ENCODE data around the gene ATP23. TPM values are rescaled to one million over a fixed set of nuclear protein-coding genes. Genes with fewer than 3 reads are reported as not detected.

ATP23 gene
- total RNA-seq, 4 donors from 2014 or later: 5.9 to 29.2 (median 12.5) TPM; not detected in 1

DNA sequence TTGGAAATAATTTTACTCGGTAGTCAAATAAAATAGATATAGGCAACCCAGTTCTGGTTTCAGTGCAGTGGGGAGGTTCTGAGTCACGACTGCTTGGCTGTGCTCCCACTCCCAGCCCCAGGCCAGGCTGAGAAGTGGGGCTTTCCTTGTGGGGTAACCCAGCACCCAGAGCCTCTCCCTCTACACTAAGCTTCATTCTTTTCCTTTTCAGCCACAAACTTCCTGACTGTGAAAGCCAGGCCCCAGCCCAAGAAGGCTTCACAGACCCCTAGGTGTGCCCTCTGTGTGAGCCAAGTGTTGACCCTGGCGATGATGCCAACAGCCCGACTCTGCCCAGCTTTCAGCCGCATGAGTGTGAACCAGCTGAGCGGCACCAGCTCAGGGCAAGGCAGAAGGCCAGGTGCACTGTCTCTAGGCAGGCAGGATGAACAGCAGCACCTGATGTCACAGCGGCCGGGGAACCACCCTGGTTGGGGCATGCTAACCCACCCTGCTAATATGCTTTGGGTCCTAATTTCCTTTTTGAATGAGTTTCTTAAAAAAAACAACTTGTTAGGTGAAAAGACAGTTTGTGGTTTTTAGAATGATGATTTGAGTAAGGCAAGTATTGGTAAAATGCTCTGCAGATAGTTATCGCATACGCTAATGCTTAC lies 42.2 kb upstream of the ATP23 start:
- peak overlapping the region; percentile 34 to 94 (median 66) for H3K27ac ChIP-seq
- H3K36me3 ChIP-seq: no peaks in the 10 kb centered on the region
- H3K9me3 ChIP-seq: no peaks in the 10 kb centered on the region
- TF ChIP-seq POLR2A (IDR thresholded peaks at IDR 0.05): no peak
- TF ChIP-seq, protein P1, sequence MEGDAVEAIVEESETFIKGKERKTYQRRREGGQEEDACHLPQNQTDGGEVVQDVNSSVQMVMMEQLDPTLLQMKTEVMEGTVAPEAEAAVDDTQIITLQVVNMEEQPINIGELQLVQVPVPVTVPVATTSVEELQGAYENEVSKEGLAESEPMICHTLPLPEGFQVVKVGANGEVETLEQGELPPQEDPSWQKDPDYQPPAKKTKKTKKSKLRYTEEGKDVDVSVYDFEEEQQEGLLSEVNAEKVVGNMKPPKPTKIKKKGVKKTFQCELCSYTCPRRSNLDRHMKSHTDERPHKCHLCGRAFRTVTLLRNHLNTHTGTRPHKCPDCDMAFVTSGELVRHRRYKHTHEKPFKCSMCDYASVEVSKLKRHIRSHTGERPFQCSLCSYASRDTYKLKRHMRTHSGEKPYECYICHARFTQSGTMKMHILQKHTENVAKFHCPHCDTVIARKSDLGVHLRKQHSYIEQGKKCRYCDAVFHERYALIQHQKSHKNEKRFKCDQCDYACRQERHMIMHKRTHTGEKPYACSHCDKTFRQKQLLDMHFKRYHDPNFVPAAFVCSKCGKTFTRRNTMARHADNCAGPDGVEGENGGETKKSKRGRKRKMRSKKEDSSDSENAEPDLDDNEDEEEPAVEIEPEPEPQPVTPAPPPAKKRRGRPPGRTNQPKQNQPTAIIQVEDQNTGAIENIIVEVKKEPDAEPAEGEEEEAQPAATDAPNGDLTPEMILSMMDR (IDR thresholded peaks at IDR 0.05): no peak
- DNase-seq: peak in 2 of 3 donors; percentile 72 to 83
- peaks cover 10 to 51% (median 19%) of the 10 kb centered on the region in 4 donors for H3K4me1 ChIP-seq
- H3K4me3 ChIP-seq: no peak overlapping the region
- H3K27me3 ChIP-seq: no peaks in the 10 kb centered on the region

DNA sequence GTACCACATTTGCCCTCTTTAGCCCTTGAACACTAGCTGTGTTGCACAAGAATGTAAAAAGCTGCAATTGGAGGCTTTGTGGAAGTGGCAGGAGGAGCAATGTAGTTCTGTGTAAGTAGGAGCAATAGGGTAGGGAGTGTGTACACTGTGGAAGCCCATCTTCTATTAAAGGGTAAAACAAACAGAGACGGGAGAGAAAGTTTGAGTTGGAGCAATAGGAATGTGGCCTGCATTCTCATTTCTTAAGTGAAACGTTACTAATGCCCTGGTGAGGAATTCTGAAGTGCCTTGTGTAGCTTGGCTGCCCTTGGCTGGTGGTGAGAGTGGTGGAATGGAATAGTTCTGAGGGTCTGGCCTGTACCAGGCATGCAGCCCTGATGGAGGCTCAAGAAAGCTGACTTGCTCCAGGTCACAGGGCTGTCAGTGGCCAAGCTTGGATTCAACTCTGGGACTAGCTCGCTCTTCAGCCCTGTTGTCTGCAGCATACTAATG lies 38.8 kb upstream of the ATP23 start:
- H3K36me3 ChIP-seq: no peaks in the 10 kb centered on the region
- DNase-seq: no peak
- no peak for TF ChIP-seq POLR2A (IDR thresholded peaks at IDR 0.05)
- TF ChIP-seq, protein P1 (IDR thresholded peaks at IDR 0.05): no peak
- no peak overlapping the region for H3K27ac ChIP-seq
- H3K4me1 ChIP-seq: peaks cover 0 to 22% (median 10%) of the 10 kb centered on the region in 4 donors
- H3K9me3 ChIP-seq: no peaks in the 10 kb centered on the region
- H3K27me3 ChIP-seq: no peaks in the 10 kb centered on the region
- H3K4me3 ChIP-seq: no peak overlapping the region

- Histone ChIP-seq H3K9me3 (no peaks in the 10 kb centered on the region), H3K4me3 (no peak overlapping the region), H3K36me3 (no peaks in the 10 kb centered on the region), H3K4me1 (peaks cover 0 to 5% (median 1%) of the 10 kb centered on the region in 4 donors), H3K27ac (no peak overlapping the region), H3K27me3 (no peaks in the 10 kb centered on the region)
- TF ChIP-seq, protein P1 (IDR thresholded peaks at IDR 0.05): no peak
- no peak for TF ChIP-seq POLR2A (IDR thresholded peaks at IDR 0.05)
- no peak for DNase-seq
Measured at GRCh38 chr12:57904426-57904825, 36.9 kb upstream of the ATP23 start.

- Histone ChIP-seq H3K9me3 (no peaks in the 10 kb centered on the region), H3K27me3 (no peaks in the 10 kb centered on the region), H3K27ac (no peak overlapping the region), H3K36me3 (no peaks in the 10 kb centered on the region), H3K4me1 (peaks cover 0 to 3% (median 0%) of the 10 kb centered on the region in 4 donors), H3K4me3 (no peak overlapping the region)
- peak in 1 of 2 donors; percentile 34 for TF ChIP-seq POLR2A (IDR thresholded peaks at IDR 0.05)
- TF ChIP-seq, protein P1 (IDR thresholded peaks at IDR 0.05): peak; percentile 99 to 100 (median 100)
- DNase-seq: peak; percentile 77 to 94 (median 91)
Measured at GRCh38 chr12:57904848-57905811, 36.2 kb upstream of the ATP23 start.

GRCh38 chr12:57905812-57906475 lies 35.4 kb upstream of the ATP23 start:
- Histone ChIP-seq H3K27me3 (no peaks in the 10 kb centered on the region), H3K9me3 (no peaks in the 10 kb centered on the region), H3K4me3 (no peak overlapping the region), H3K27ac (no peak overlapping the region), H3K36me3 (no peaks in the 10 kb centered on the region), H3K4me1 (peaks cover 0 to 3% (median 0%) of the 10 kb centered on the region in 4 donors)
- TF ChIP-seq POLR2A (IDR thresholded peaks at IDR 0.05): no peak
- TF ChIP-seq, protein P1 (IDR thresholded peaks at IDR 0.05): no peak
- no peak for DNase-seq
